Astrocyte (in vitro differentiated cells and primary cell): Measurements from ENCODE around the gene KCNG1.

Source experiments
- EZH2 ChIP-seq: IDR thresholded peaks from 2 replicates; pipeline ENCODE4 v1.6.1; 2012; ENCODE audit warnings: mild to moderate bottlenecking, low read length, inconsistent platforms; ENCODE audit not compliant: insufficient read depth
- TF ChIP-seq, protein P1 (sequence below): IDR thresholded peaks from 2 replicates; pipeline ENCODE4 v1.5.1; 2011; ENCODE audit warnings: low read depth, mild to moderate bottlenecking, inconsistent platforms, low read length, moderate library complexity; ENCODE audit not compliant: insufficient read depth

DNA sequence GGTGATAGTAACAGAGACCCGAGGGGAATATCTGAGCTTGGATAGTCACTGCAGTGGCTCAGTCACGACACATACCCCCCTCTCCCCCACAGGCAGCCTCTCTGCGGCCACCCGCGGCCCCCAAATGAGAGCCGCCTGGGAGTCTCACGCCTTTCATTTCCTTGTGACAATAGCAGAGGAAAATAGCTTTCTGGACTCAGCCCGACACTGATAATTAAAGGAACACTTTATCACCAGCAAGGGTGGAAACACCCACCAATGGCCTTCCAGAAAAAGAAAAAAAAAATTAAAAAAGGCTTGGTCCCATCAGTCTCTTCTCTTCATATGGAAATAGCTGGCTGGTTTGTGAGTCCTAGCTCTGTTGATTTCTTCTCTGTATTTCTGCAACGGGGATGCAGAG, 35.1 kb upstream of the KCNG1 start:
- TF ChIP-seq, protein P1, sequence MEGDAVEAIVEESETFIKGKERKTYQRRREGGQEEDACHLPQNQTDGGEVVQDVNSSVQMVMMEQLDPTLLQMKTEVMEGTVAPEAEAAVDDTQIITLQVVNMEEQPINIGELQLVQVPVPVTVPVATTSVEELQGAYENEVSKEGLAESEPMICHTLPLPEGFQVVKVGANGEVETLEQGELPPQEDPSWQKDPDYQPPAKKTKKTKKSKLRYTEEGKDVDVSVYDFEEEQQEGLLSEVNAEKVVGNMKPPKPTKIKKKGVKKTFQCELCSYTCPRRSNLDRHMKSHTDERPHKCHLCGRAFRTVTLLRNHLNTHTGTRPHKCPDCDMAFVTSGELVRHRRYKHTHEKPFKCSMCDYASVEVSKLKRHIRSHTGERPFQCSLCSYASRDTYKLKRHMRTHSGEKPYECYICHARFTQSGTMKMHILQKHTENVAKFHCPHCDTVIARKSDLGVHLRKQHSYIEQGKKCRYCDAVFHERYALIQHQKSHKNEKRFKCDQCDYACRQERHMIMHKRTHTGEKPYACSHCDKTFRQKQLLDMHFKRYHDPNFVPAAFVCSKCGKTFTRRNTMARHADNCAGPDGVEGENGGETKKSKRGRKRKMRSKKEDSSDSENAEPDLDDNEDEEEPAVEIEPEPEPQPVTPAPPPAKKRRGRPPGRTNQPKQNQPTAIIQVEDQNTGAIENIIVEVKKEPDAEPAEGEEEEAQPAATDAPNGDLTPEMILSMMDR: no peak
- TF ChIP-seq EZH2: no peak
